Stimulated activated naive CD4-positive, alpha-beta T cell treated with Interleukin-2 at 50 U/mL for 16 hours (primary cell): Measurements from ENCODE around the gene LDLRAP1.

Source experiments
- DNase-seq: peaks from one replicate; lab custom pipeline; 2025; lab: John Stamatoyannopoulos, UW

LDLRAP1 gene

GRCh38 chr1:25562928-25563283 lies 19.5 kb downstream of the LDLRAP1 start:
- DNase-seq: no peak

DNA sequence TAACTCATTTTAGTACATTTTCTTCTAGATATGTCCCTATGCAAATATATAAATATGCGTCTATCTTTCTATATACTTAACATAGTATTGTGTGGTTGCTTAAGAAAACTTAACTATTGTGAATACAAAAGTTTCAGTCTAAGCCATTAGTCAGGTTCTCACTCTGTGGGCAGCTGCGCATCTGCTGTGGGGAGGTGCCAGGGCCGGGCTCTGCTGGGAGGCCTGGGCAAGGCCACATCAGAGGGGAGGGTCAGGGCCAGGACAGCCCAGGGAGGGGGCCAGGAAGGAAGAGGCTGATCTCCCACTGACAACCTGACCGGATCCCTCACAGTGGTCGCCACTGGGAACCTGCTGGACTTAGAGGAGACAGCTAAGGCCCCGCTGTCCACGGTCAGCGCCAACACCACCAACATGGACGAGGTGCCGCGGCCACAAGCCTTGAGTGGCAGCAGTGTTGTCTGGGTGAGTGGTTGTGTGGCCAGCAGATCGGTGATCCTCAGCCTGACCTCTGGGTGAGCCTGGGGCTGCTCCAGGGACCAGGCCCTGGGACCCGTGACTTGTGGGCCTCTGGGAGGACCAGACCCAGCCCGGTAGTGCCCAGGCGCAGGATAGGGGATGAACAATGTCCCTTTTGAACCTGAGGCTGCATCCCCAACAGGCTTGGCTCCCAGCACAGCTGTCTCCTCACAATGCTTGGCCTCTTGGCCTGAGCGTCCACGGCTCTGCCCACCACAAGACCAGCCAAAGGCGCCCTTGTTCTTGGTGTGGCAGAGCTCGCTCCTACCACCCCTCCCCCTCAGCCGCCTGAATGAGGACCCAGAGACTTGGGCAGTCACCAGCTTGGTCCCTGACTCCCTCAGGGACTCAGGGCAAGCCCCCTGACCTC lies 20.2 kb downstream of the LDLRAP1 start:
- DNase-seq: peak; percentile 15

- DNase-seq: peak; percentile 7
These were observed 21.6 kb downstream of the LDLRAP1 start for GRCh38 chr1:25564777-25565574.

DNA sequence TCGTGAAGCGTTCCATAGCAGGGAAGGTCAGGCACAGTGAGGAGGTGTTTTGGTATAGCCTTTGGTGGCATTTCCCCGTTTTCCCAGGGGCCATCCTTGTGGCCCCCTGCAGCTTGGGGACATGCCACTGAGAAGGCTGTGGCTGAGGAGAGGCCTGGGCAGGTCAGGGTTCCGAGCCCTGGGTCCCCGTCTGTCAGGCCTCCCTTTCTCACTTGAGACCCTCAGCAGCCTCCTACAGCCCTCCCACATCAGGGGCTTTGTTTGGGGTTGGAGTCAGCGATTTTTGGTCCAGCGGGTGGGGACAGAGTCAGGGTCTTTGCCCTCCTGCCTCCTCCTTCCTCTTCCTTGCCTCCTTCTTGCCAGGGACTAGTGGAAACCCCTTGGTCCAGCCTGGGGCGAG lies 22.2 kb downstream of the LDLRAP1 start:
- DNase-seq: no peak

- DNase-seq: no peak
These were observed 22.8 kb downstream of the LDLRAP1 start for GRCh38 chr1:25566176-25566729.

GRCh38 chr1:25566730-25567341 lies 23.4 kb downstream of the LDLRAP1 start:
- DNase-seq: no peak

- DNase-seq: no peak
These were observed 24.3 kb downstream of the LDLRAP1 start for GRCh38 chr1:25567710-25568089.

- DNase-seq: no peak
These were observed 24.9 kb downstream of the LDLRAP1 start for GRCh38 chr1:25568090-25568833.

DNA sequence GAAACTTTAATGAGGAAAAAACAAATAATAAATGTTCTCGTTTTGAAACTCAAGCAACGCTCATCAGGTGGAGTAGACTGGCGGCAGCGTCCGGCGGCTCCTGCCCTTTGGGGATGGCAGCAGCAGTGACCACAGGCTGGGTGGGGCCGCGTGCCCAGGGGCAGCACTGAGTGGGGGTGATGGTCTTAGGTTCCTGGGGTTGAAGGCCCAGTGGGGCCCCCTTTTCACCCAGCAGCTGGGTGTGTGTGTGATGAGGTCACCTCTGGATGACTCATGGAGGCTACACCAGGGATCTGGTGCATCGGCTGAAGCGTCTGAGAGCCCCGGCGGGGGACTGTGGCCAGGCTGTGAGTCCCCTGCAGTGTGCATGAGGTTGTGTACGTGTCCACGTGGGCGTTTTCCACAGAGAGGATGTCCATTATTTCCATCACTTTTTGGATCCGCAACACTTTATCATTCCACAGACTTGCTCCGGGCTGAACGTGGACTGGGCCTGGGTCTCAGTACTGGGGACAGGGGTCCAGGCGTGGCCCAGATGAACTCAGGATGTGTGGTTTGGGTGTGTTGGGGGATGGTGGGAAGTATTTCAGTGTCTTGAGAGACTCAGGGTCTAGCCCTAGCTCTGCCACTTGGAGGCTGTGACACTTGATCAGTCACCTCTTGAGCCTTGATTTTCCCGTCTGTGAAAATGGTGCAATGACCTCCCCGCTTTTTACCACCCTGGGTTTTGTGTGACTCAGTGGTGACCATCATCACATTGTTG lies 25.6 kb downstream of the LDLRAP1 start:
- DNase-seq: no peak

GRCh38 chr1:25569597-25570396 lies 26.4 kb downstream of the LDLRAP1 start:
- no peak for DNase-seq

- DNase-seq: no peak
These were observed 27.6 kb downstream of the LDLRAP1 start for GRCh38 chr1:25570798-25571521.

DNA sequence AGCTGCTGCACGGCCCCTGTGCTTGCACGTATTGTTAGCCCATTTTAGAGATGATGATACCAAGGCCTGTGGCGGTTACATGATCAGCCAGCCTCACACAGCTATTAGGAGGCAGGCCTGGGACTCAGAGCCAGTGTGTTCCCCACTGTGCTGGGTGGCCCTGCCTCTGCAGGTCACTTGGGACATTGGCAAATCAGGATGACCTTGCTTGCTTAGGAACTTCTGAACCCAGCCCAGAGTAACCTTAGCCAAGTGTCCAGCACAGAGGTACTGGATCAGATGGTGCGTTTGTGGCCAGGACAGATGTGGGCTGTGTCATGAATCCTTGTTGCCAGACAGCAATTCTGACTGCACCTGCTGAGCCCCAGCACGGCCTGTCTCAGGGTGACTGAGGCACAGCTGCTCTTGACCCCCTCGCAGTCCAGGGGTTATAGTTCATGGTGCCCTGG lies 28.1 kb downstream of the LDLRAP1 start:
- no peak for DNase-seq

DNA sequence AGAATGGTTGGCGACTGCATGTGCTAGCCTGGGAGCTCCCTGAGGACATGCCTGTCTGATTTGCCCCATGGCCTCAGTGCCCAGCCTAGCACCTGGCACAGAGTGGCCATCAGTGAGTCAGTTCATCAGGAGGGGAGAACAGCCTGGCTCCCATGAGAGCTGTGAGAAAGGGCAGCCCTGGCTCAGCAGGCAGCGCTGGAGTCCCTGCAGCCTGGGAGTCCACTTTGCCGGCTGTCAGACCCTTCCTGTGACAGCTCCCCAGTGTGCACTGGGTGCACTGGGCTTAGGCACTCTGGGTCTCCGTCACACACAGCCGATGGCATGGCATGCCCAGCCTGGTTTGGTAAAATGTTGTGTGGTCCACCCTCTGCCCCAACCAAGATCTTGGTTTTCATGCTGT lies 28.7 kb downstream of the LDLRAP1 start:
- DNase-seq: no peak

- peak; percentile 35 for DNase-seq
These were observed 29.5 kb downstream of the LDLRAP1 start for GRCh38 chr1:25572708-25573590.

- DNase-seq: no peak
These were observed 30.2 kb downstream of the LDLRAP1 start for GRCh38 chr1:25573591-25573930.

DNA sequence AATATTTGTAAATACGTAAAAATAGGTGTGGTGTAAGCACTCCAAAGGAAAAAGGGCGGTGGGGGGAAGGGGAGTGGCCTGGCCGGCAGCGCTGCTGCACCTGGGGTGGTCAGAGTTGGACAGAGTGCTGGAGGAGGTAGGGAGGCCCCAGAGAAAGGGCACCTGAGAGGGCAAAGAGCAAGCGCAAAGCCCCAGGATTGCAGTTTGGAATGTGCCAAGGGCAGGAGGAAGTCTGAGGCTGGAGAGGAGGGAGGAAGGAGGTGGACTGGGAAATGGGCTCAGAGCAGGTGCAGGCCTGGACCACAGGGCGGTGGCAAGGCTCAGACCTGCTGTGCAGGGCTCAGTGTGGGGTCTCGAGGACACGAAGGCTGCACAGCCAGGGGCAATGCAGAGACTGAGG lies 30.6 kb downstream of the LDLRAP1 start:
- no peak for DNase-seq

DNA sequence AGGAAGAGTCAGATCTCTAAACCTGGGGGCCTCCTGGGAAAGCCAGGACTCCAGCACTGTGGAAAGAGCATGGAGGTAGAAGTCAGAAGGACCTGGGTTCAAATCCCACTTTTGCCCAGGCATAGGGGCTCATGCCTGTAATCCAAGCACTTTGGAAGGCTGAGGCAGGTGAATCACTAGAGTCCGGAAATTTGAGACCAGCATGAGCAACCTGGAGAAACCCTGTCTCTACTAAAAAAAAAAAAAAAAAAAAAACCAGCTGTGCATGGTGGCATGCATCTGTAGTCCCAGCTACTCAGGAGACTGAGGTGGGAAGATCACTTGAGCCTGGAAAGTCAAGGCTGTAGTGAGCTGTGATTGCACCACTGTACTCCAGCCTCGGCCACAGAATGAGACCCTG lies 31.8 kb downstream of the LDLRAP1 start:
- DNase-seq: no peak

- DNase-seq: no peak
These were observed 33.2 kb downstream of the LDLRAP1 start for GRCh38 chr1:25576459-25577133.
